Measurements from ENCODE around the gene DAPK1.

- TF ChIP-seq CTCF (IDR thresholded peaks at IDR 0.05): no peak
- no peak for TF ChIP-seq POLR2A (IDR thresholded peaks at IDR 0.05)
Observed at GRCh38 chr9:87650611-87651295, 153.1 kb downstream of the DAPK1 start.
